WTC11 (cell line): ENCODE data around the gene LPP. TPM values are rescaled to one million over a fixed set of nuclear protein-coding genes. Genes with fewer than 3 reads are reported as not detected.

Experiments used
- ATAC-seq: fragments of 200-7000 bp; cut with Tn5 transposase; 2 replicates; pipeline ENCODE4 v1.10.0; 2021; ENCODE audit warnings: mild to moderate bottlenecking, moderate library complexity
- CTCF ChIA-PET: fragments of 300-600 bp; sonication (Branson Sonifier 250); formaldehyde crosslinking; loops from one replicate; lab custom pipeline; 2021; ENCODE audit warnings: antibody characterized with exemption; lab: Charles Lee
- POLR2A ChIA-PET: fragments of 350-600 bp; sonication (Branson Sonifier 250); formaldehyde crosslinking; loops from one replicate; lab custom pipeline; 2021; ENCODE audit warnings: antibody characterized with exemption; lab: Charles Lee
- DNase-seq: peaks from one replicate; pipeline ENCODE4 v3.0.0; 2021; ENCODE audit warnings: low spot score
- H3K27ac Mint-ChIP-seq: 2 replicates; pipeline ENCODE4 v1.8.0; 2021; ENCODE audit warnings: mixed read lengths
- H3K27me3 Mint-ChIP-seq: 2 replicates; pipeline ENCODE4 v1.8.0; 2021; ENCODE audit warnings: low read depth, mild to moderate bottlenecking, moderate library complexity, mixed read lengths
- H3K36me3 Mint-ChIP-seq: 2 replicates; pipeline ENCODE4 v1.8.0; 2021; ENCODE audit warnings: mixed read lengths
- H3K4me1 Mint-ChIP-seq: 2 replicates; pipeline ENCODE4 v1.8.0; 2022; ENCODE audit warnings: mixed read lengths
- H3K4me3 Mint-ChIP-seq: 2 replicates; pipeline ENCODE4 v1.8.0; 2021; ENCODE audit warnings: mild to moderate bottlenecking, moderate library complexity, mixed read lengths
- H3K9me3 Mint-ChIP-seq: 2 replicates; pipeline ENCODE4 v1.8.0; 2021; ENCODE audit warnings: mixed read lengths
- FOXP1 ChIP-seq: sonication (generic); formaldehyde crosslinking; IDR thresholded peaks from 2 replicates; pipeline ENCODE4 v1.8.0; 2022; ENCODE audit warnings: missing genetic modification reagents, mild to moderate bottlenecking, moderate library complexity, borderline replicate concordance
- HMGA2 ChIP-seq: fragments of 250-450 bp; sonication (Bioruptor Pico); IDR thresholded peaks from 2 replicates; pipeline ENCODE4 v1.4.0; 2021; ENCODE audit warnings: mild to moderate bottlenecking, moderate library complexity
- JAZF1 ChIP-seq: fragments of 250-450 bp; sonication (Bioruptor Pico); IDR thresholded peaks from 2 replicates; pipeline ENCODE4 v1.9.0; 2021; ENCODE audit warnings: moderate library complexity, mild to moderate bottlenecking, inconsistent platforms
- KAT7 ChIP-seq: sonication (generic); formaldehyde crosslinking; IDR thresholded peaks from 2 replicates; pipeline ENCODE4 v1.8.1; 2023; ENCODE audit warnings: missing genetic modification reagents, mild to moderate bottlenecking, borderline replicate concordance
- MYBL2 ChIP-seq: sonication (generic); formaldehyde crosslinking; IDR thresholded peaks from 2 replicates; pipeline ENCODE4 v1.8.1; 2023; ENCODE audit warnings: mild to moderate bottlenecking, moderate library complexity, missing genetic modification reagents
- NFATC4 ChIP-seq: fragments of 250-450 bp; sonication (Bioruptor Pico); IDR thresholded peaks from 2 replicates; pipeline ENCODE4 v1.9.0; 2021; ENCODE audit warnings: mild to moderate bottlenecking
- NFYB ChIP-seq: sonication (generic); formaldehyde crosslinking; conservative IDR thresholded peaks from 2 replicates; pipeline ENCODE4 v1.8.0; 2022; ENCODE audit warnings: low read depth, missing genetic modification reagents
- NR1H2 ChIP-seq: sonication (generic); formaldehyde crosslinking; IDR thresholded peaks from 2 replicates; pipeline ENCODE4 v1.9.0; 2021; ENCODE audit warnings: mild to moderate bottlenecking, moderate library complexity, missing genetic modification reagents
- NR2C2 ChIP-seq: sonication (generic); formaldehyde crosslinking; IDR thresholded peaks from 2 replicates; pipeline ENCODE4 v1.8.0; 2022; ENCODE audit warnings: mild to moderate bottlenecking, missing genetic modification reagents
- OVOL2 ChIP-seq: fragments of 250-450 bp; sonication (Bioruptor Pico); IDR thresholded peaks from 2 replicates; pipeline ENCODE4 v1.9.0; 2021; ENCODE audit warnings: mild to moderate bottlenecking, borderline replicate concordance
- PRRX2 ChIP-seq: fragments of 250-450 bp; sonication (Bioruptor Pico); IDR thresholded peaks from 2 replicates; pipeline ENCODE4 v1.8.0; 2021; ENCODE audit warnings: mild to moderate bottlenecking
- RELA ChIP-seq: sonication (generic); formaldehyde crosslinking; IDR thresholded peaks from 2 replicates; pipeline ENCODE4 v1.8.1; 2022; ENCODE audit warnings: missing genetic modification reagents, mild to moderate bottlenecking, borderline replicate concordance
- SMAD4 ChIP-seq: sonication (generic); formaldehyde crosslinking; IDR thresholded peaks from 2 replicates; pipeline ENCODE4 v1.8.0; 2022; ENCODE audit warnings: mild to moderate bottlenecking, missing genetic modification reagents
- TCF7 ChIP-seq: sonication (generic); formaldehyde crosslinking; IDR thresholded peaks from 2 replicates; pipeline ENCODE4 v1.8.0; 2022; ENCODE audit warnings: mild to moderate bottlenecking, low read depth, missing genetic modification reagents, moderate library complexity
- ZNF121 ChIP-seq: sonication (generic); formaldehyde crosslinking; IDR thresholded peaks from 2 replicates; pipeline ENCODE4 v1.8.0; 2023; ENCODE audit warnings: missing genetic modification reagents
- ZNF396 ChIP-seq: fragments of 250-450 bp; sonication (Bioruptor Pico); IDR thresholded peaks from 2 replicates; pipeline ENCODE4 v1.8.0; 2021; ENCODE audit warnings: mild to moderate bottlenecking, moderate library complexity, borderline replicate concordance
- ZNF671 ChIP-seq: fragments of 250-450 bp; sonication (Bioruptor Pico); IDR thresholded peaks from 2 replicates; pipeline ENCODE4 v1.8.0; 2021; ENCODE audit warnings: mild to moderate bottlenecking
- total RNA-seq: library from RNA; stranded (reverse); gene quantifications from 3 replicates; pipeline ENCODE4 v1.2.3, GENCODE V29; 2021
- TF ChIP-seq, protein P1 (sequence below): sonication (generic); formaldehyde crosslinking; IDR thresholded peaks from 2 replicates; pipeline ENCODE4 v1.8.0; 2022; ENCODE audit warnings: mild to moderate bottlenecking, missing genetic modification reagents
- TF ChIP-seq, protein P2 (sequence below): sonication (generic); formaldehyde crosslinking; IDR thresholded peaks from 2 replicates; pipeline ENCODE4 v1.8.1; 2022; ENCODE audit warnings: mild to moderate bottlenecking, moderate library complexity, missing genetic modification reagents
- TF ChIP-seq, protein P3 (sequence below): sonication (generic); formaldehyde crosslinking; IDR thresholded peaks from 2 replicates; pipeline ENCODE4 v1.8.1; 2023; ENCODE audit warnings: mild to moderate bottlenecking, missing genetic modification reagents
- TF ChIP-seq, protein P4 (sequence below): sonication (generic); formaldehyde crosslinking; conservative IDR thresholded peaks from 2 replicates; pipeline ENCODE4 v1.8.1; 2022; ENCODE audit warnings: mild to moderate bottlenecking, missing genetic modification reagents
- TF ChIP-seq, protein P5 (sequence below): sonication (generic); formaldehyde crosslinking; IDR thresholded peaks from 2 replicates; pipeline ENCODE4 v1.8.0; 2022; ENCODE audit warnings: missing genetic modification reagents
- TF ChIP-seq, protein P6 (sequence below): sonication (generic); formaldehyde crosslinking; IDR thresholded peaks from 2 replicates; pipeline ENCODE4 v1.8.0; 2022; ENCODE audit warnings: mild to moderate bottlenecking, missing genetic modification reagents

LPP gene
- total RNA-seq, 1 experiment from 2014 or later, result 49.6 TPM

DNA sequence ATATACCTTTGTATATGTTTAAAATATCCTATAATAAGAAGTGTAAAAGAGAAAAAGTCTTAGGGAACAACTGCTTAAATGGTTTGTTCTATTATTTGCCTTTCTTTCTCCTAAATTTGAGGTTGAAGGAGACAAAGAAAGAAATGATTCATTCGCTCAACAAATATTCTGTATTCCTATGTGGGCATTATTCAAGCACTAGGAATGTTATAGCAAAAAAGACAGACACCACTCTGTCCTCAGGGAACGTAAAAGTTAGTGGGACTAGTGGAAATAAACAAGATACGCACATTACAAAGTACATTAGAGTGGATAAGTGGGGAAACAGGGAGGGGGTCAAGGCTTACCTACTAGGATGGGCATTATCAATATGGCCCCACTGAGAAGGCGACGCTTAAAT, 332.2 kb downstream of the LPP start (continued):
- TF ChIP-seq, protein P1, sequence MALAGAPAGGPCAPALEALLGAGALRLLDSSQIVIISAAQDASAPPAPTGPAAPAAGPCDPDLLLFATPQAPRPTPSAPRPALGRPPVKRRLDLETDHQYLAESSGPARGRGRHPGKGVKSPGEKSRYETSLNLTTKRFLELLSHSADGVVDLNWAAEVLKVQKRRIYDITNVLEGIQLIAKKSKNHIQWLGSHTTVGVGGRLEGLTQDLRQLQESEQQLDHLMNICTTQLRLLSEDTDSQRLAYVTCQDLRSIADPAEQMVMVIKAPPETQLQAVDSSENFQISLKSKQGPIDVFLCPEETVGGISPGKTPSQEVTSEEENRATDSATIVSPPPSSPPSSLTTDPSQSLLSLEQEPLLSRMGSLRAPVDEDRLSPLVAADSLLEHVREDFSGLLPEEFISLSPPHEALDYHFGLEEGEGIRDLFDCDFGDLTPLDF (CRISPR knock-in tag), result no peak
- TF ChIP-seq NFATC4 (CRISPR knock-in tag) (no peak), ZNF396 (CRISPR knock-in tag) (no peak), RELA (CRISPR knock-in tag) (no peak), FOXP1 (no peak)
- TF ChIP-seq, protein P2, sequence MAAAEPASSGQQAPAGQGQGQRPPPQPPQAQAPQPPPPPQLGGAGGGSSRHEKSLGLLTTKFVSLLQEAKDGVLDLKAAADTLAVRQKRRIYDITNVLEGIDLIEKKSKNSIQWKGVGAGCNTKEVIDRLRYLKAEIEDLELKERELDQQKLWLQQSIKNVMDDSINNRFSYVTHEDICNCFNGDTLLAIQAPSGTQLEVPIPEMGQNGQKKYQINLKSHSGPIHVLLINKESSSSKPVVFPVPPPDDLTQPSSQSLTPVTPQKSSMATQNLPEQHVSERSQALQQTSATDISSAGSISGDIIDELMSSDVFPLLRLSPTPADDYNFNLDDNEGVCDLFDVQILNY (CRISPR knock-in tag), result no peak

DNA sequence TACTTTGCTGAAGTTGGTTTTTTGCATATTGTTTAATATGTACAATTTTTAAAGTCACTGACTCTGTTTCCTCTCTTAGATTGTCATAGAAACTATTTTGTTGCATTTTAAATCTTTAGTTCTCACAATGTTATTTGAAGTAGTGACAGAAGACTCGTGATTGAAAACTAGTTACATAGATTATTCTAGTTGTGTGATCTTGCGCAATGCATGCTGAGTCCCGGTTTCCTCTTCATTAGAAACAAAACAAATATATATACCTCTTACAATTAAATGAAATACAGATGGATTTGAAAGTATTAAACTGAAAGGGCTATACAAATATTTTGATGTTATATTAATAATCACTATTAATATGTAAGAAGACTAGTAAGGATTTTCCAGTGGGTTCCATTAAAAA, 333.0 kb downstream of the LPP start:
- Mint-ChIP-seq H3K27ac (no peak overlapping the region), H3K9me3 (no peaks in the 10 kb centered on the region)
- DNase-seq (no peak), ATAC-seq (no peak)
- TF ChIP-seq ZNF121 (CRISPR knock-in tag), result no peak
- TF ChIP-seq, protein P3, sequence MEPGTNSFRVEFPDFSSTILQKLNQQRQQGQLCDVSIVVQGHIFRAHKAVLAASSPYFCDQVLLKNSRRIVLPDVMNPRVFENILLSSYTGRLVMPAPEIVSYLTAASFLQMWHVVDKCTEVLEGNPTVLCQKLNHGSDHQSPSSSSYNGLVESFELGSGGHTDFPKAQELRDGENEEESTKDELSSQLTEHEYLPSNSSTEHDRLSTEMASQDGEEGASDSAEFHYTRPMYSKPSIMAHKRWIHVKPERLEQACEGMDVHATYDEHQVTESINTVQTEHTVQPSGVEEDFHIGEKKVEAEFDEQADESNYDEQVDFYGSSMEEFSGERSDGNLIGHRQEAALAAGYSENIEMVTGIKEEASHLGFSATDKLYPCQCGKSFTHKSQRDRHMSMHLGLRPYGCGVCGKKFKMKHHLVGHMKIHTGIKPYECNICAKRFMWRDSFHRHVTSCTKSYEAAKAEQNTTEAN (CRISPR knock-in tag), result no peak
- TF ChIP-seq, protein P4, sequence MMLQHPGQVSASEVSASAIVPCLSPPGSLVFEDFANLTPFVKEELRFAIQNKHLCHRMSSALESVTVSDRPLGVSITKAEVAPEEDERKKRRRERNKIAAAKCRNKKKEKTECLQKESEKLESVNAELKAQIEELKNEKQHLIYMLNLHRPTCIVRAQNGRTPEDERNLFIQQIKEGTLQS, result no peak
- TF ChIP-seq NR1H2 (CRISPR knock-in tag), result no peak
- TF ChIP-seq TCF7 (CRISPR knock-in tag), result no peak
- TF ChIP-seq NR2C2 (CRISPR knock-in tag), result no peak
- TF ChIP-seq PRRX2 (CRISPR knock-in tag), result no peak
- TF ChIP-seq, protein P5, sequence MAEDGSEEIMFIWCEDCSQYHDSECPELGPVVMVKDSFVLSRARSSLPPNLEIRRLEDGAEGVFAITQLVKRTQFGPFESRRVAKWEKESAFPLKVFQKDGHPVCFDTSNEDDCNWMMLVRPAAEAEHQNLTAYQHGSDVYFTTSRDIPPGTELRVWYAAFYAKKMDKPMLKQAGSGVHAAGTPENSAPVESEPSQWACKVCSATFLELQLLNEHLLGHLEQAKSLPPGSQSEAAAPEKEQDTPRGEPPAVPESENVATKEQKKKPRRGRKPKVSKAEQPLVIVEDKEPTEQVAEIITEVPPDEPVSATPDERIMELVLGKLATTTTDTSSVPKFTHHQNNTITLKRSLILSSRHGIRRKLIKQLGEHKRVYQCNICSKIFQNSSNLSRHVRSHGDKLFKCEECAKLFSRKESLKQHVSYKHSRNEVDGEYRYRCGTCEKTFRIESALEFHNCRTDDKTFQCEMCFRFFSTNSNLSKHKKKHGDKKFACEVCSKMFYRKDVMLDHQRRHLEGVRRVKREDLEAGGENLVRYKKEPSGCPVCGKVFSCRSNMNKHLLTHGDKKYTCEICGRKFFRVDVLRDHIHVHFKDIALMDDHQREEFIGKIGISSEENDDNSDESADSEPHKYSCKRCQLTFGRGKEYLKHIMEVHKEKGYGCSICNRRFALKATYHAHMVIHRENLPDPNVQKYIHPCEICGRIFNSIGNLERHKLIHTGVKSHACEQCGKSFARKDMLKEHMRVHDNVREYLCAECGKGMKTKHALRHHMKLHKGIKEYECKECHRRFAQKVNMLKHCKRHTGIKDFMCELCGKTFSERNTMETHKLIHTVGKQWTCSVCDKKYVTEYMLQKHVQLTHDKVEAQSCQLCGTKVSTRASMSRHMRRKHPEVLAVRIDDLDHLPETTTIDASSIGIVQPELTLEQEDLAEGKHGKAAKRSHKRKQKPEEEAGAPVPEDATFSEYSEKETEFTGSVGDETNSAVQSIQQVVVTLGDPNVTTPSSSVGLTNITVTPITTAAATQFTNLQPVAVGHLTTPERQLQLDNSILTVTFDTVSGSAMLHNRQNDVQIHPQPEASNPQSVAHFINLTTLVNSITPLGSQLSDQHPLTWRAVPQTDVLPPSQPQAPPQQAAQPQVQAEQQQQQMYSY (CRISPR knock-in tag), result no peak
- TF ChIP-seq MYBL2, result no peak
- TF ChIP-seq, protein P1 (CRISPR knock-in tag), result no peak
- TF ChIP-seq, protein P6, sequence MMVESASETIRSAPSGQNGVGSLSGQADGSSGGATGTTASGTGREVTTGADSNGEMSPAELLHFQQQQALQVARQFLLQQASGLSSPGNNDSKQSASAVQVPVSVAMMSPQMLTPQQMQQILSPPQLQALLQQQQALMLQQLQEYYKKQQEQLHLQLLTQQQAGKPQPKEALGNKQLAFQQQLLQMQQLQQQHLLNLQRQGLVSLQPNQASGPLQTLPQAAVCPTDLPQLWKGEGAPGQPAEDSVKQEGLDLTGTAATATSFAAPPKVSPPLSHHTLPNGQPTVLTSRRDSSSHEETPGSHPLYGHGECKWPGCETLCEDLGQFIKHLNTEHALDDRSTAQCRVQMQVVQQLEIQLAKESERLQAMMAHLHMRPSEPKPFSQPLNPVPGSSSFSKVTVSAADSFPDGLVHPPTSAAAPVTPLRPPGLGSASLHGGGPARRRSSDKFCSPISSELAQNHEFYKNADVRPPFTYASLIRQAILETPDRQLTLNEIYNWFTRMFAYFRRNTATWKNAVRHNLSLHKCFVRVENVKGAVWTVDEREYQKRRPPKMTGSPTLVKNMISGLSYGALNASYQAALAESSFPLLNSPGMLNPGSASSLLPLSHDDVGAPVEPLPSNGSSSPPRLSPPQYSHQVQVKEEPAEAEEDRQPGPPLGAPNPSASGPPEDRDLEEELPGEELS (CRISPR knock-in tag), result no peak
- TF ChIP-seq KAT7, result no peak
- no peak for TF ChIP-seq ZNF671 (CRISPR knock-in tag)
- TF ChIP-seq SMAD4, result no peak
- no peak for TF ChIP-seq HMGA2 (CRISPR knock-in tag)
- TF ChIP-seq OVOL2 (CRISPR knock-in tag), result no peak
- no peak for TF ChIP-seq NFYB
- no peak for TF ChIP-seq JAZF1 (CRISPR knock-in tag)
- TF ChIP-seq, all 79 proteins: peak for 0
- H3K4me3 Mint-ChIP-seq, result no peak overlapping the region
- no peaks in the 10 kb centered on the region for H3K36me3 Mint-ChIP-seq
- ChIA-PET POLR2A (no interaction called here), CTCF (no interaction called here)
- H3K4me1 Mint-ChIP-seq, result peaks cover 4% of the 10 kb centered on the region
- no peaks in the 10 kb centered on the region for H3K27me3 Mint-ChIP-seq
